Body of pancreas (tissue), 4 donors: ENCODE results near the gene KATNIP. TPM values are rescaled to one million over a fixed set of nuclear protein-coding genes. Genes with fewer than 3 reads are reported as not detected.
"Not testable (repeated sequence)": the region's sequence is repeated elsewhere in the genome, so short reads cannot be mapped to it uniquely, and the experiment has no call there.

ENCODE experiments used
- ATAC-seq: fragments of 150-250 bp; one replicate; pipeline ENCODE4 v1.9.1; 2016
- DNase-seq, 4 donors: peaks; one replicate each; pipeline ENCODE4 v3.0.0-alpha.2; 2019
- H3K27ac ChIP-seq, 4 donors: fragments of 200-600 bp; sonication (generic); 1 replicate in 3 of 4; 2 replicates in 1 of 4; pipeline versions ENCODE4 v1.5.1 to v1.6.1; 2016 to 2019; ENCODE audit warnings: mild to moderate bottlenecking in 1 of 4, mixed read lengths in 1 of 4, moderate library complexity in 1 of 4
- H3K27me3 ChIP-seq, 2 donors: fragments of 200-600 bp; sonication (generic); one replicate each; pipeline ENCODE4 v1.6.0; 2016; ENCODE audit warnings: mild to moderate bottlenecking in 1 of 2
- H3K36me3 ChIP-seq, 2 donors: fragments of 200-600 bp; sonication (generic); replicated peaks in 1 of 2; 2 replicates each; pipeline ENCODE4 v1.5.1; 2016; ENCODE audit warnings: low read depth in 2 of 2; ENCODE audit not compliant: insufficient read depth in 1 of 2
- H3K4me1 ChIP-seq: fragments of 200-600 bp; sonication (generic); one replicate; pipeline ENCODE4 v1.6.0; 2016
- H3K4me3 ChIP-seq, 2 donors: fragments of 200-600 bp; sonication (generic); 1 replicate in 1 of 2; 2 replicates in 1 of 2; pipeline ENCODE4 v1.5.1; 2016 to 2019
- H3K9me3 ChIP-seq, 3 donors: fragments of 200-600 bp; sonication (generic); 1 replicate in 2 of 3; 2 replicates in 1 of 3; pipeline ENCODE4 v1.5.1; 2016
- CTCF ChIP-seq, 7 experiments: fragments of 450-650 bp in 4 of 7; fragments of 200-600 bp in 3 of 7; sonication (generic) in 3 of 7; IDR thresholded peaks; one replicate each; pipeline ENCODE4 v1.5.1; 2016 to 2019; ENCODE audit warnings: antibody characterized with exemption in 7 of 7
- POLR2A ChIP-seq, 3 donors: fragments of 450-650 bp; IDR thresholded peaks; one replicate each; pipeline ENCODE4 v1.6.1; 2016; ENCODE audit warnings: antibody characterized with exemption in 3 of 3, mild to moderate bottlenecking in 2 of 3
- WGBS, 2 donors: methylation state at CpG; one replicate each; pipeline ENCODE4 v1.1.5; 2017; 5-methylcytosine and 5-hydroxymethylcytosine counted together
- intact Hi-C: fragments of 100-400 bp; cut with DNase I; formaldehyde crosslinking; loops from one replicate; pipeline ENCODE4 v1.15.1; 2023
- total RNA-seq, 2 donors: library from RNA; depleted of rRNA; stranded (reverse); fragments of >200 nt; gene quantifications; one replicate each; pipeline ENCODE4 v1.1.0, GENCODE V29; 2016

The KATNIP gene
- total RNA-seq, 2 donors from 2014 or later, result 23.4 to 25.7 TPM

GRCh38 chr16:27566417-27566816 lies 16.5 kb downstream of the KATNIP start:
- Histone ChIP-seq H3K9me3 (no peaks in the 10 kb centered on the region), H3K4me1 (peaks cover 15% of the 10 kb centered on the region), H3K36me3 (no peaks in the 10 kb centered on the region), H3K4me3 (no peak overlapping the region), H3K27me3 (no peaks in the 10 kb centered on the region), H3K27ac (no peak overlapping the region)
- intact Hi-C loops, result no loop called here
- WGBS, 2 donors, result 77 to 97% methylated on average over 3 to 6 of the region's 6 CpGs
- DNase-seq (no peak), ATAC-seq (no peak)
- TF ChIP-seq CTCF (IDR thresholded peaks at IDR 0.05), result no peak
- TF ChIP-seq POLR2A (IDR thresholded peaks at IDR 0.05), result no peak

GRCh38 chr16:27568077-27568476 lies 18.1 kb downstream of the KATNIP start:
- intact Hi-C loops, result no loop called here
- H3K4me3 ChIP-seq, result no peak overlapping the region
- no peaks in the 10 kb centered on the region for H3K36me3 ChIP-seq
- no peaks in the 10 kb centered on the region for H3K27me3 ChIP-seq
- ATAC-seq, result no peak
- H3K27ac ChIP-seq, result no peak overlapping the region
- no peaks in the 10 kb centered on the region for H3K9me3 ChIP-seq
- WGBS, 2 donors, result 74 to 77% methylated on average over 4 of the region's 4 CpGs
- peaks cover 15% of the 10 kb centered on the region for H3K4me1 ChIP-seq
- no peak for DNase-seq
- no peak for TF ChIP-seq CTCF (IDR thresholded peaks at IDR 0.05)
- TF ChIP-seq POLR2A (IDR thresholded peaks at IDR 0.05), result no peak

- ATAC-seq, H3K9me3 ChIP-seq, H3K4me3 ChIP-seq, H3K27me3 ChIP-seq, H3K27ac ChIP-seq, H3K36me3 ChIP-seq, DNase-seq, intact Hi-C loops: not testable (repeated sequence)
- 90 to 95% methylated on average over 8 of the region's 8 CpGs for WGBS, 2 donors
- peaks cover 25% of the 10 kb centered on the region for H3K4me1 ChIP-seq
These were observed 21.0 kb downstream of the KATNIP start for GRCh38 chr16:27570986-27571385.

GRCh38 chr16:27571433-27572326 lies 21.7 kb downstream of the KATNIP start:
- Histone ChIP-seq H3K27me3 (no peaks in the 10 kb centered on the region), H3K4me1 (peaks cover 28% of the 10 kb centered on the region), H3K27ac (no peak overlapping the region), H3K36me3 (no peaks in the 10 kb centered on the region), H3K4me3 (no peak overlapping the region), H3K9me3 (no peaks in the 10 kb centered on the region)
- ATAC-seq, result no peak
- no peak for DNase-seq
- WGBS, 2 donors, result 85 to 92% methylated on average over 8 of the region's 8 CpGs
- TF ChIP-seq POLR2A (IDR thresholded peaks at IDR 0.05) (no peak), CTCF (IDR thresholded peaks at IDR 0.05) (no peak)
- intact Hi-C loops, result no loop called here

DNA sequence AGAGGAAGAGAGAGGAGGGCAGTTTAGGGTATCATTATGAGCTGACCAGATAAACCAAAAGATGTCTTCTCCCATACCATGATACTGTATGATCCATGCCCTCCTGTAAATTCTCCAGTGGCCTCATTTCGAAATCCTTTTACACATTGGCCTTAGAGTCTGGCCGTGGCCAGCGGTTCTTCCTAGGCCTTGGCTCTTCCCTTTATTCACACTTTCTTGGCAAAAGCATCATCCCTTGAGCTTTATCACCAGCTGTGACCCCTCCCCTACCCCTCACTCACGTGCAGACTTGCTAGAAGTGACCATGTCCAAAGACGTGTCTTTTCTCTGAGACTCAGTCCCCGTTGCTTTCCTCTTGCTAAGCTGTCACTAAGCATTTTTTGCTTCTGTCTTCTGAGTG lies 22.8 kb downstream of the KATNIP start:
- Histone ChIP-seq H3K36me3 (no peaks in the 10 kb centered on the region), H3K4me3 (no peak overlapping the region), H3K27me3 (no peaks in the 10 kb centered on the region), H3K27ac (no peak overlapping the region), H3K9me3 (no peaks in the 10 kb centered on the region), H3K4me1 (peaks cover 37% of the 10 kb centered on the region)
- DNase-seq (no peak), ATAC-seq (no peak)
- intact Hi-C loops, result no loop called here
- no peak for TF ChIP-seq CTCF (IDR thresholded peaks at IDR 0.05)
- TF ChIP-seq POLR2A (IDR thresholded peaks at IDR 0.05), result no peak
- 87 to 96% methylated on average over 6 of the region's 6 CpGs for WGBS, 2 donors
